GM10847 (cell line): Measurements from ENCODE around the gene UNC5B.

Experiments
- POLR2A ChIP-seq: IDR thresholded peaks from 2 replicates; pipeline ENCODE4 v1.6.1; 2011; ENCODE audit not compliant: insufficient read length; ENCODE audit errors: extremely low read depth

UNC5B gene

DNA sequence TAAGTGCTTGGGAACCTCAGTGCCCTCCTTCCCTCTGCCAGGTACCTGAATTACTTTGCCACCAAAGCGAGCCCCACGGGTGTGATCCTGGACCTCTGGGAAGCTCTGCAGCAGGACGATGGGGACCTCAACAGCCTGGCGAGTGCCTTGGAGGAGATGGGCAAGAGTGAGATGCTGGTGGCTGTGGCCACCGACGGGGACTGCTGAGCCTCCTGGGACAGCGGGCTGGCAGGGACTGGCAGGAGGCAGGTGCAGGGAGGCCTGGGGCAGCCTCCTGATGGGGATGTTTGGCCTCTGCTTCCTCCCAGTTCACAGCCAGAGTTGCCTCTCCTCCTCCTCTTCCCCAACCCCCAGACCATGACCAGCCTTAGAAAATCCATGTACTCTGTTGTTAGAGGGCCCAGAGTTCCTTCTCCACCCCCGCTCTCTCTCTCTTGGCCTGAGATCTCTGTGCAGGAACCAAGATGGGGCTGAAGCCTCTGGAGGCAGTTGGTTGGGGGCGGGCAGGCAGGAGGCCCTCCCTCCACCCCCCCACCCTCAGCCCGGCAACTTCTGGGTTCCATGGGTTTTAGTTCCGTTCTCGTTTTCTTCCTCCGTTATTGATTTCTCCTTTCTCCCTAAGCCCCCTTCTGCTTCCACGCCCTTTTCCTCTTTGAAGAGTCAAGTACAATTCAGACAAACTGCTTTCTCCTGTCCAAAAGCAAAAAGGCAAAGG is 86.9 kb downstream of the UNC5B start:
- no peak for TF ChIP-seq POLR2A

DNA sequence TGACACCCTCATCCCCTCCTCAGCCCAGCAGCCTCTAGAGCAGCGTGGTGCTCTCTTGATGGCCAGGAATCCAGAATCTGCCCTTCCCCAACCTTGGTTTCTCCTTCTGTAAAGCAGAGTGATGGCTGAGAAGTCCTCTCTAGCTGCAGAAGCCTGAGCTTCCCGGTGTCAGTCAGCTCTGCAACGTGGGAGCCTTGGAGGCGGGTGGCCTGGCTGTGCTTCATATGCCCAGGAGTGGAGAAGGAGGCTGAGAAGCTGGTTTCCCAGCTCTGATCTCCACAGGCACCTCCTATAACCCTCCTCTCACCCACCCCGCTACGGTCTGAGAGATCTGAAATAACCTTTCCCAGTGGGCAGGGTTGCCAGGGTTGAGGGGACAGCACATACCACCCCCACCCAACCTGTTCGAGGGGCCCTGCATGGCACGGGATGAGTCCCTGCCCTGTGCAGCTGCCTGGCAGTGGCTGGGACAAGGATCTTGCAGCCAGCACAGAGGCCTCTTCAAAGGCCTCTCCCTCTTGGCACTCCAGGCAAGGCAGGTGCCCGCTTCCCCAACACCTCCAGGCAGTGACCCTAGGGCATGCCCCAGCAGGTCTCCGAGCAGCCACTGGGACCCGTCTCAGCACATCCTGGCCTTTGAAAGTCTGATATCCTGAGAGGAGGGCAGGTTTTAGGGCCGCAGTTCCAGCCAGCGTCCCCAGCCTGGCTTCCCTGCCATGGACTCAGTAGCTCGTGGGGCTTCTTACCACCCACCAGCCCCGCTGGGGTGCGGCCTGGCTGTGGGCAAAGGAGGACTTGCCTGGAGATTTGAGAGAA is 88.4 kb downstream of the UNC5B start:
- no peak for TF ChIP-seq POLR2A

GRCh38 chr10:71301371-71301916 is 89.1 kb downstream of the UNC5B start:
- TF ChIP-seq POLR2A, result no peak

- no peak for TF ChIP-seq POLR2A
Measured at GRCh38 chr10:71302451-71302850, 90.1 kb downstream of the UNC5B start.

GRCh38 chr10:71302874-71303568 is 90.7 kb downstream of the UNC5B start:
- no peak for TF ChIP-seq POLR2A

DNA sequence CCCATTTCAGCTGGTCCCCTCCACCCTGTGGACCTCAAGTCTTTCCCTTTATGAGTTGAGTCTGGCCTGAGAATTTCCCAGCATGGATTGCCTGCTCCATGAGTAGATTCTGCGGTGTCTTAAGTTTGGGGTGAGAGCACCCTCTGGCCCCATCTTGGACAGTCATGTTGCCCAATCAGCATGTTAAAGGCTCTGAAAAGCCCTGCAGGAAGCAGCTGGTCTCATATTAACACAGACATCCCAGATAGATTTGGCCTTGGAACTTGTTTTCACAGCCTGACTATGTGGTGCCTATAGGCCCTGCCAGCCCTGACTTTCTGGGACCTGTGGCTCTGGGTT is 91.2 kb downstream of the UNC5B start:
- no peak for TF ChIP-seq POLR2A

DNA sequence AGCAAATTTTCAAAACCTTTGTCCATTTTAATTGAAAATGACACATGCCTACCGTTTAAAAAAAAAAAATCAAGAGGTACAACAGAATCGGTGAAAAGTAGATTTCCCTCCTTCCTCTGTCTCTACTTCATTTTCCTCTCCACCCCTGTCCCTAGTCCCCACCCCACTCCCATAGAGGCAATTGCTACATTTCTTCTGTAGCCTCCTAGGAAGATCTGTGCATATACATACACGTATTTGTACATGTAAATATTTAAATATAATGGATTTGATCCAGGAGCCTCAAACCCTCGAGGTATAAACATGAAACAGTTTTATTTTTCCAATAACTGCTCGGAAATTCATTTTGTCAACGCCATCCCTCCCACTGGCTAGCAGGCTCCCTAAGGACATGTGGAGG is 92.5 kb downstream of the UNC5B start:
- no peak for TF ChIP-seq POLR2A

DNA sequence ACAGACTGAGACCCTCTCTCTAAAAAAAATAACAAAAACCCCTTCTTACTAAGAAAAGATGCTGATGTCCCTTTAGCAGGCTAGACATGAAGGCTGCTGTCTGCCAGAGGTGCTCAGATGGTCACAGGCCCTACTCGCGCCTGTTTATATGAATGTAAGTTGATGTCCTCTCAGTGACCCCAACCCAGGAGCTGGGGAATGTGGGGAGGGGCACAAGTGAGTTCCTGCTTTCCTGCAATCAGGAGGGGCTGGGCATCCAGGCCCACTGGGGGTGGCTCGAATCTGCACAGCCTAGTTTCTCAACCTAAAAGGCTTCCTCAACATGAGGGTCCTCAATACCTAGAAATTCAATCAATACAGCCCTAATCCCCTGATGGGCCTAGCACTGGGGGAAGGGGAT is 94.6 kb downstream of the UNC5B start:
- no peak for TF ChIP-seq POLR2A

- TF ChIP-seq POLR2A, result no peak
Measured at GRCh38 chr10:71307469-71308085, 95.2 kb downstream of the UNC5B start.

GRCh38 chr10:71308244-71308643 is 95.9 kb downstream of the UNC5B start:
- TF ChIP-seq POLR2A, result no peak

DNA sequence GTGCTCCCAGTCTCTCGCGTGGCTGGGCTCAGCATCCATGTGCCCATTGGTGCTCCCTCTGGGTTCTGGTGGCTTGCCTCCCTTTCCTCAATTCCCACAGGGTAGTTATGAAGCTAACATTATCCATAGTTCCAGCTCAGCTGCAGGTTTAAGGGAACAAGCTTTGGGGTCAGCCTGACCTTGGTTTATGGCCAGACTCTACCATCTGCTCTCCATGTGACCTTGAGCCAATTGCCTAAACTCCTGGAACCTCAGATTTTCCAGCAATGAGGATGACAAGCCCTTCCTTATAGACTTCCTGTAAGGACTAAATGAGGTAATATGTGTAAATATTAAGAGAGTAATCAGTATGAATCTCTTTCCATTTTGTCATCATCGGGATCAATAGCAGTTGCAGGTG is 96.6 kb downstream of the UNC5B start:
- no peak for TF ChIP-seq POLR2A

GRCh38 chr10:71309919-71310318 is 97.5 kb downstream of the UNC5B start:
- no peak for TF ChIP-seq POLR2A

GRCh38 chr10:71312220-71312619 is 99.8 kb downstream of the UNC5B start:
- TF ChIP-seq POLR2A, result no peak

- TF ChIP-seq POLR2A, result no peak
Measured at GRCh38 chr10:71312811-71313789, 100.7 kb downstream of the UNC5B start.
